HepG2 (cell line): Measurements from ENCODE around the gene MFN2. TPM values are rescaled to one million over a fixed set of nuclear protein-coding genes. Genes with fewer than 3 reads are reported as not detected.

Source experiments
- ATAC-seq: fragments of 200-7000 bp; cut with Tn5 transposase; 3 replicates; pipeline ENCODE4 v1.9.1; 2020; ENCODE audit warnings: mild to moderate bottlenecking, moderate library complexity
- BruUV-seq: library from RNA; stranded (reverse); fragments of 400-500 nt; replicated peaks from 2 replicates; lab custom pipeline; 2021; lab: Mats Ljungman, UMichigan
- CTCF ChIA-PET: fragments of 300-600 bp; formaldehyde crosslinking; extraction: SDS; loops from one replicate; lab custom pipeline; 2021; ENCODE audit warnings: low total read pairs, inconsistent platforms, low intra/inter-chr PET ratio; lab: Yijun Ruan, JAX
- POLR2A ChIA-PET: fragments of 350-600 bp; sonication (Branson Sonifier 250); formaldehyde crosslinking; loops from one replicate; lab custom pipeline; 2020; ENCODE audit warnings: antibody characterized with exemption, inconsistent platforms; lab: Yijun Ruan, JAX
- DNase-seq: peaks from one replicate; pipeline ENCODE4 v3.0.0-alpha.2; 2015; ENCODE audit warnings: low spot score
- FAIRE-seq: peaks from 3 replicates; lab custom pipeline; 2011; peaks lifted over from hg19 to GRCh38; lab: Jason Lieb, UNC
- H2AFZ ChIP-seq: one replicate; pipeline ENCODE4 v1.6.1; 2011; ENCODE audit warnings: low read length, inconsistent platforms
- H3K27ac ChIP-seq: fragments of 300-600 bp; 3 replicates; pipeline ENCODE4 v1.8.0; 2011; ENCODE audit warnings: mixed run types, mild to moderate bottlenecking, mixed read lengths, low read length, inconsistent platforms; ENCODE audit not compliant: insufficient read depth; ENCODE audit errors: extremely low read length
- H3K27me3 ChIP-seq, 2 experiments: fragments of 200-600 bp in 1 of 2; 2 replicates in 1 of 2; 3 replicates in 1 of 2; pipeline versions ENCODE4 v1.6.0 to v1.8.0; 2011; ENCODE audit warnings: low read length in 2 of 2, mild to moderate bottlenecking in 2 of 2, moderate library complexity in 2 of 2, inconsistent platforms in 1 of 2; ENCODE audit not compliant: insufficient read depth in 2 of 2, control insufficient read depth in 1 of 2
- H3K36me3 ChIP-seq, 2 experiments: fragments of 200-600 bp in 1 of 2; replicated peaks in 1 of 2; 2 replicates in 1 of 2; 3 replicates in 1 of 2; pipeline versions ENCODE4 v1.5.1 to v1.8.0; 2011; ENCODE audit warnings: low read length in 2 of 2, inconsistent platforms in 1 of 2; ENCODE audit not compliant: insufficient read depth in 2 of 2, control insufficient read depth in 1 of 2
- H3K4me1 ChIP-seq: 2 replicates; pipeline ENCODE4 v1.5.1; 2012; ENCODE audit warnings: low read length, inconsistent platforms; ENCODE audit not compliant: insufficient read depth
- H3K4me2 ChIP-seq: 2 replicates; pipeline ENCODE4 v1.6.0; 2011; ENCODE audit warnings: low read depth, low read length, inconsistent platforms
- H3K4me3 ChIP-seq, 3 experiments: fragments of 200-600 bp in 1 of 3; sonication (generic), shearing (Covaris generic) in 1 of 3; replicated peaks in 1 of 3; 2 replicates each; pipeline ENCODE4 v1.5.1; 2011 to 2016; ENCODE audit warnings: low read length in 3 of 3, inconsistent platforms in 2 of 3, low read depth in 2 of 3, mild to moderate bottlenecking in 2 of 3, control low read depth in 1 of 3, mixed read lengths in 1 of 3; ENCODE audit not compliant: insufficient read depth in 1 of 3
- H3K79me2 ChIP-seq: one replicate; pipeline ENCODE4 v1.6.1; 2011; ENCODE audit warnings: low read length, inconsistent platforms; ENCODE audit not compliant: insufficient read depth
- H3K9ac ChIP-seq: 2 replicates; pipeline ENCODE4 v1.6.0; 2011; ENCODE audit warnings: mild to moderate bottlenecking, low read depth, low read length, inconsistent platforms; ENCODE audit not compliant: insufficient read depth
- H3K9me3 ChIP-seq: 2 replicates; pipeline ENCODE4 v1.5.1; 2012; ENCODE audit warnings: mild to moderate bottlenecking, low read length
- H4K20me1 ChIP-seq: 2 replicates; pipeline ENCODE4 v1.6.0; 2011; ENCODE audit warnings: inconsistent platforms, mild to moderate bottlenecking, low read length, moderate library complexity; ENCODE audit not compliant: insufficient read depth
- ARNTL ChIP-seq: sonication (generic); formaldehyde crosslinking; IDR thresholded peaks from 2 replicates; pipeline ENCODE4 v1.4.0; 2020; ENCODE audit warnings: mild to moderate bottlenecking, missing genetic modification reagents
- CENPBD1 ChIP-seq: sonication (generic); formaldehyde crosslinking; IDR thresholded peaks from 2 replicates; pipeline ENCODE4 v1.8.0; 2022; ENCODE audit warnings: missing genetic modification reagents, low read depth, mild to moderate bottlenecking, borderline replicate concordance
- DZIP1 ChIP-seq: sonication (generic); formaldehyde crosslinking; IDR thresholded peaks from 2 replicates; pipeline ENCODE4 v1.5.0; 2020; ENCODE audit warnings: mild to moderate bottlenecking, missing genetic modification reagents
- HHEX ChIP-seq: IDR thresholded peaks from 2 replicates; pipeline ENCODE4 v1.6.1; 2016; ENCODE audit warnings: control low read depth
- HNF4G ChIP-seq, 2 experiments: sonication (generic) in 1 of 2; formaldehyde crosslinking in 1 of 2; IDR thresholded peaks; 2 replicates each; pipeline versions ENCODE4 v1.4.0 to v1.6.1; 2011 to 2020; ENCODE audit warnings: borderline replicate concordance in 2 of 2, low read depth in 2 of 2, mild to moderate bottlenecking in 2 of 2, low read length in 1 of 2, missing genetic modification reagents in 1 of 2, moderate library complexity in 1 of 2
- NKX3-1 ChIP-seq: sonication (generic); formaldehyde crosslinking; IDR thresholded peaks from 2 replicates; pipeline ENCODE4 v1.5.0; 2020; ENCODE audit warnings: missing genetic modification reagents
- NR2F1 ChIP-seq, 2 experiments: fragments of 450-650 bp in 1 of 2; formaldehyde crosslinking in 1 of 2; IDR thresholded peaks; 2 replicates each; pipeline versions ENCODE4 v1.5.0 to v1.6.1; 2016 to 2020; ENCODE audit warnings: mild to moderate bottlenecking in 1 of 2, missing compliant biosample characterization in 1 of 2, missing genetic modification reagents in 1 of 2, moderate library complexity in 1 of 2
- SALL1 ChIP-seq: sonication (generic); formaldehyde crosslinking; IDR thresholded peaks from 2 replicates; pipeline ENCODE4 v1.8.0; 2022; ENCODE audit warnings: mild to moderate bottlenecking, missing genetic modification reagents
- SATB2 ChIP-seq: sonication (generic); formaldehyde crosslinking; IDR thresholded peaks from 2 replicates; pipeline ENCODE4 v1.5.0; 2020; ENCODE audit warnings: missing genetic modification reagents
- STAG1 ChIP-seq: sonication (generic); formaldehyde crosslinking; IDR thresholded peaks from 2 replicates; pipeline ENCODE4 v1.4.0; 2020; ENCODE audit warnings: missing genetic modification reagents
- TFDP1 ChIP-seq: IDR thresholded peaks from 2 replicates; pipeline ENCODE4 v1.6.1; 2016; ENCODE audit warnings: missing compliant biosample characterization, missing genetic modification reagents, borderline replicate concordance
- THAP7 ChIP-seq: sonication (generic); formaldehyde crosslinking; IDR thresholded peaks from 2 replicates; pipeline ENCODE4 v1.8.1; 2023; ENCODE audit warnings: mild to moderate bottlenecking, missing genetic modification reagents
- ZIK1 ChIP-seq: sonication (generic); formaldehyde crosslinking; IDR thresholded peaks from 2 replicates; pipeline ENCODE4 v1.5.0; 2020; ENCODE audit warnings: mild to moderate bottlenecking, low read depth, missing genetic modification reagents, borderline replicate concordance
- ZNF224 ChIP-seq: sonication (generic); formaldehyde crosslinking; IDR thresholded peaks from 2 replicates; pipeline ENCODE4 v1.5.0; 2020; ENCODE audit warnings: mild to moderate bottlenecking, missing genetic modification reagents
- ZNF619 ChIP-seq: sonication (generic); formaldehyde crosslinking; IDR thresholded peaks from 2 replicates; pipeline ENCODE4 v1.4.0; 2020; ENCODE audit warnings: mild to moderate bottlenecking, missing genetic modification reagents
- ZNF704 ChIP-seq: sonication (generic); formaldehyde crosslinking; IDR thresholded peaks from 2 replicates; pipeline ENCODE4 v1.8.1; 2023; ENCODE audit warnings: mild to moderate bottlenecking, inconsistent platforms, moderate library complexity, missing genetic modification reagents, borderline replicate concordance
- ZSCAN9 ChIP-seq: IDR thresholded peaks from 2 replicates; pipeline ENCODE4 v1.6.1; 2016; ENCODE audit warnings: borderline replicate concordance
- WGBS: methylation state at CpG from one replicate; pipeline ENCODE4 v1.1.6; 2017; ENCODE audit warnings: low lambda C conversion rate; 5-methylcytosine and 5-hydroxymethylcytosine counted together
- in situ Hi-C: cut with HindIII; loops from 2 replicates; pipeline ENCODE4 v1.10.0; 2017; ENCODE audit warnings: low pct_unique_long_range_greater_than_20kb; ENCODE audit not compliant: extremely low pct_ligation_motif_present
- intact Hi-C: fragments of 100-400 bp; cut with micrococcal nuclease; formaldehyde crosslinking; loops from one replicate; pipeline ENCODE4 v1.10.0; 2022; ENCODE audit not compliant: unreplicated experiment
- polyA plus RNA-seq, 8 experiments: library from polyadenylated mRNA; depleted of rRNA in 3 of 8; stranded (reverse) in 7 of 8; unstranded in 1 of 8; fragments of >200 nt; fragmentation: Illumina TruSeq in 4 of 8; extraction: Trizol in 4 of 8; gene quantifications; 2 replicates each; pipeline versions ENCODE4 v1.2.1 to v1.2.3, GENCODE V29; 2011 to 2016; ENCODE audit warnings: low read depth in 4 of 8, missing spikeins in 1 of 8, mixed read lengths in 1 of 8; ENCODE audit not compliant: insufficient read depth in 1 of 8
- total RNA-seq, 5 experiments: library from RNA; depleted of rRNA; stranded (reverse); fragments of >200 nt; fragmentation: Illumina TruSeq; extraction: Trizol; gene quantifications; 2 replicates each; pipeline ENCODE4 v1.2.3, GENCODE V29; 2016; ENCODE audit warnings: low read depth in 1 of 5

The MFN2 gene
- total and polyA plus RNA-seq, 2 of the 13 experiments (the other 11 are each of a cell fraction or from before 2014, with no cell fraction given): 38.7 to 60.9 TPM

GRCh38 chr1:12019858-12020509 is 39.7 kb downstream of the MFN2 start:
- 30% methylated on average over 4 of the region's 12 CpGs for WGBS
- TSS peak; percentile 67 for BruUV-seq
- peak; percentile 44; the same call in 2 of the 3 replicates for ATAC-seq
- TF ChIP-seq ZSCAN9 (CRISPR knock-in tag) (peak; percentile 21; the same call in 1 of the 2 replicates), CENPBD1 (CRISPR knock-in tag) (no peak), HHEX (CRISPR knock-in tag) (no peak), THAP7 (CRISPR knock-in tag) (no peak), ZNF224 (CRISPR knock-in tag) (no peak), TFDP1 (no peak), DZIP1 (CRISPR knock-in tag) (no peak), NKX3-1 (CRISPR knock-in tag) (no peak), SATB2 (CRISPR knock-in tag) (no peak), SALL1 (CRISPR knock-in tag) (no peak), NR2F1 (CRISPR knock-in tag; IDR thresholded peaks at IDR 0.05) (peak in 1 of 2 experiments; percentile 7; a peak in 1 of 4 replicates), ARNTL (no peak), ZIK1 (CRISPR knock-in tag) (no peak), STAG1 (CRISPR knock-in tag) (no peak), ZNF619 (no peak), HNF4G (IDR thresholded peaks at IDR 0.05; ENCODE audit: borderline replicate concordance, low read depth, low read length) (0 out of 2 replicates have a peak, but pooled peaks have one; percentile 57), HNF4G (CRISPR knock-in tag; IDR thresholded peaks at IDR 0.05; ENCODE audit: borderline replicate concordance, low read depth) (no peak), ZNF704 (CRISPR knock-in tag) (0 out of 2 replicates have a peak, but pooled peaks have one; percentile 45)

More at GRCh38 chr1:12019858-12020509, 39.7 kb downstream of the MFN2 start:
- FAIRE-seq (peak; percentile 46), DNase-seq (no peak)
- H3K9me3 ChIP-seq: no peaks in the 10 kb centered on the region
- H3K4me3 ChIP-seq: peak overlapping the region; percentile 68 to 85 (median 82)
- peaks cover 9 to 13% of the 10 kb centered on the region in 2 experiments for H3K36me3 ChIP-seq
- H3K4me1 ChIP-seq: peaks cover 9% of the 10 kb centered on the region
- H3K79me2 ChIP-seq: peaks cover 8% of the 10 kb centered on the region
- intact Hi-C loops: no loop called here
- ChIA-PET CTCF (no interaction called here), POLR2A (interaction anchor here (1.0 to 2.9 kb wide), 7 partner anchors 11 to 214 kb away, joined by 3 to 23 read pairs (median 6); partner anchors contain the start of genes CLCN6, MFN2 and MTHFR)
- peak overlapping the region; percentile 85 for H3K4me2 ChIP-seq
- H2AFZ ChIP-seq: no peak overlapping the region
- in situ Hi-C loops: no loop called here
- no peaks in the 10 kb centered on the region for H3K27me3 ChIP-seq
- H3K27ac ChIP-seq: peak overlapping the region; percentile 91
- peak overlapping the region; percentile 85 for H3K9ac ChIP-seq
- no peaks in the 10 kb centered on the region for H4K20me1 ChIP-seq
